ENCODE data around the gene HLA-DOA.

GRCh38 chr6:32969685-32970412, 39.5 kb downstream of the HLA-DOA start:
- peak; percentile 59 to 89 (median 84) for TF ChIP-seq CTCF (IDR thresholded peaks at IDR 0.05)
- TF ChIP-seq POLR2AphosphoS5 (IDR thresholded peaks at IDR 0.05): peak; percentile 19 to 67 (median 44)
